NT2/D1 (cell line): ENCODE measurements around the gene ATP11C.

Experiments used
- SUZ12 ChIP-seq: IDR thresholded peaks from 2 replicates; pipeline ENCODE4 v1.6.1; 2011; ENCODE audit not compliant: insufficient read length, insufficient read depth; ENCODE audit errors: extremely low read depth
- YY1 ChIP-seq: IDR thresholded peaks from 2 replicates; pipeline ENCODE4 v1.6.1; 2011; ENCODE audit not compliant: insufficient read length, insufficient read depth
- ZNF274 ChIP-seq: IDR thresholded peaks from 2 replicates; pipeline ENCODE4 v1.6.1; 2011; ENCODE audit warnings: mild to moderate bottlenecking, low read depth, low read length

- TF ChIP-seq YY1 (no peak), ZNF274 (no peak), SUZ12 (no peak)
Measured at GRCh38 chrX:139751053-139751452, 181.8 kb downstream of the ATP11C start.
